ENCODE measurements around the gene KRT83. TPM values are rescaled to one million over a fixed set of nuclear protein-coding genes. Genes with fewer than 3 reads are reported as not detected.

The KRT83 gene
- total RNA-seq, 1 donor from 2014 or later: not detected

DNA sequence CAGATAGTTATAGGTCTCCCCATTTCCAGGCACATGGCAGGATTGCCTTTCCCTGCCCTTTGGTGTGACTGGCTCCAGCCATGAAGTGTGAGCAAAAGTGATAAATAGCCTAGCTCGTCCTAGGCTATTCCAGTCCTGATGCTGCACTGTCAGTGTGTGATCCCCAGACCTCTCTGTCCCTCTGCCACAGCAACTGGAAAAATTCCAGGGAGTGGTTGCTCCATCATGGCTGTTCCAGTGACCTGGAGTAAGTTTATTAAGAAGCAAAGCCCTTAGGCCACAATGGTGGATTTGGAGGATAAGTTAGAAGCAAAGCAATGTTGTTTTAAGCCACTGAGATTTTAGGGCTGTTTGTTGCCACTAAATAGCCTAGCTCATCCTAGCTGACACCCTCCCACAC lies 9.8 kb upstream of the KRT83 start:
- Histone ChIP-seq H3K36me3 (no peaks in the 10 kb centered on the region), H3K27ac (no peak overlapping the region), H3K4me3 (no peak overlapping the region), H3K27me3 (no peaks in the 10 kb centered on the region), H3K4me1 (peaks cover 7% of the 10 kb centered on the region in 2 donors), H3K9me3 (peaks cover 0 to 4% of the 10 kb centered on the region in 2 donors)
- intact Hi-C loops (cut with DNase I): no loop called here
- TF ChIP-seq, protein P1, sequence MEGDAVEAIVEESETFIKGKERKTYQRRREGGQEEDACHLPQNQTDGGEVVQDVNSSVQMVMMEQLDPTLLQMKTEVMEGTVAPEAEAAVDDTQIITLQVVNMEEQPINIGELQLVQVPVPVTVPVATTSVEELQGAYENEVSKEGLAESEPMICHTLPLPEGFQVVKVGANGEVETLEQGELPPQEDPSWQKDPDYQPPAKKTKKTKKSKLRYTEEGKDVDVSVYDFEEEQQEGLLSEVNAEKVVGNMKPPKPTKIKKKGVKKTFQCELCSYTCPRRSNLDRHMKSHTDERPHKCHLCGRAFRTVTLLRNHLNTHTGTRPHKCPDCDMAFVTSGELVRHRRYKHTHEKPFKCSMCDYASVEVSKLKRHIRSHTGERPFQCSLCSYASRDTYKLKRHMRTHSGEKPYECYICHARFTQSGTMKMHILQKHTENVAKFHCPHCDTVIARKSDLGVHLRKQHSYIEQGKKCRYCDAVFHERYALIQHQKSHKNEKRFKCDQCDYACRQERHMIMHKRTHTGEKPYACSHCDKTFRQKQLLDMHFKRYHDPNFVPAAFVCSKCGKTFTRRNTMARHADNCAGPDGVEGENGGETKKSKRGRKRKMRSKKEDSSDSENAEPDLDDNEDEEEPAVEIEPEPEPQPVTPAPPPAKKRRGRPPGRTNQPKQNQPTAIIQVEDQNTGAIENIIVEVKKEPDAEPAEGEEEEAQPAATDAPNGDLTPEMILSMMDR (IDR thresholded peaks at IDR 0.05): no peak
- DNase-seq (ENCODE audit: low spot score in 2 of 2): no peak

DNA sequence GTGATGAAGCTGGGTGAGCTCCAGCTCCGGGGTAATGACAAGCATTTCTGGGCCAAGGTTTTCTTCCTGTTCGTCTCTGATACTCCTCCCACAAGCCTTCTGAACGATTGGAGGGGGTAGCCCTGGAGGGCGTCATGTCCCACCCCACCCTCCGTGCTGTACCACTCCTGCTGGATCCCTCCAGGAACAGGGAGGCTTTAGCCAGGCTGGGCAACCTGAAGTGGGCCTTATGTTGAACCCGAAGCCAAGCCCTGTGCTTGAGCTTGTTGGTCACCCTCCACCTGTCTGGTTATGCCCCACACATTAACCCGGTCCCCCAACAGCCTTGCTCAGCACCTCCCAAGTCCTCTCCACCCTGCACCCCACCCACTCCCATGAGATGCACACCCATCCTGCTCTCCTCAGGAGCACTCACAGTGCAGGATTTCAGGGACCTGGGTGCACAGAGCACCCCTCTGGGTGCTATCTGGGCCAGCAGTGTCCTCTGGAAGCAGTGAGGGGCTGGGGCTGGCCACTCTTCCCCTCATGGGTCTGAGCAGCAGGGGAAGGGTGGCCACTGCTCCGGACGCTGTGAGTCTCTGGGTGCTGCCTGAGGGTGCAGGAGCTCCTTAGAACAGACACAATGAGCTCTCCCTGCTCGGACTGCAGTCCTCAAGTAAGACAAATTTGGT lies 6.8 kb upstream of the KRT83 start:
- no peaks in the 10 kb centered on the region for H3K27me3 ChIP-seq
- H3K4me3 ChIP-seq: no peak overlapping the region
- intact Hi-C loops (cut with DNase I): loop anchor here (1.0 to 5.0 kb wide), 3 partner anchors 47 to 171 kb away; no protein-coding TSS in a partner anchor
- H3K27ac ChIP-seq: no peak overlapping the region
- no peak for DNase-seq (ENCODE audit: low spot score in 2 of 2)
- peaks cover 7% of the 10 kb centered on the region in 2 donors for H3K4me1 ChIP-seq
- TF ChIP-seq, protein P1 (IDR thresholded peaks at IDR 0.05): no peak
- no peaks in the 10 kb centered on the region for H3K36me3 ChIP-seq
- no peaks in the 10 kb centered on the region for H3K9me3 ChIP-seq

DNA sequence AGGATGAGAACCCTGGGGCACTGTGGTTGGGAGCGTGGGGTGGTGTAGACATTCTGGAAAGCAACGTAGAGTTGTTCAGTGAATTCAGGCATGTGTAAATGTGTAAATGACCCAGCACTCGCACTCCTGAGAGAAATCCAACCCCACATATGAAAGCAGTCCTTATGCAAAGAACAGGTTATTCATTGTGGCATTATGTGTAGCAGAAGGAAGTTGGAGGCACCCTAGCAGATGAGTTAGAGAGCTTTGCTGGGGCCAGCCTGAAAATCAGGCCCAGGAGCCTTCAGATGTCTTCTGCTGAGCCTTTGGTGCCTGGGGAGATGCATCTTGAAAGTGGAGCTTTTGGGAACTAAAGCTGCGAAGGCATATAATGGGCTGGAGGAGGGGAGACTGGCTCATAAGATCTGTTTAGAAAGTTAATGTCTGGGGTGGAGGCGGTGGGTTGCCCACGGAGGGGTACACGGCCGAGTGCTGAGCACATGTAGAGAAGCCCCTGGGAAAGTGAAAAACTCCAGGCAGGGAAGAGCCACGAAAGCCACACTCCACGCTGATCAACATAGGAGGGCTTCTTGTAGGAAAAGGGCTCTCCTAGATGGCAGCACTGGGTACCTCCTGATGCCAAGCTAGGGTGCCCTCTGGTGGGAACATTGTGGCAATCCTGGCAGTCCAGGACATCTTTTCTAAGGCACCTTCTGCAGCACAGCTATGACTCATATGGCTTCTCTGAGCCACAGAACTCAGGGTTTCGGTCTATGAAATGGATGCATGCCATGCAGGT lies 6.0 kb upstream of the KRT83 start:
- no peaks in the 10 kb centered on the region for H3K36me3 ChIP-seq
- H3K9me3 ChIP-seq: no peaks in the 10 kb centered on the region
- H3K4me1 ChIP-seq: peaks cover 7% of the 10 kb centered on the region in 2 donors
- TF ChIP-seq, protein P1 (IDR thresholded peaks at IDR 0.05): peak; percentile 76 to 89 (median 89)
- H3K4me3 ChIP-seq: no peak overlapping the region
- peak; percentile 66 to 93 for DNase-seq (ENCODE audit: low spot score in 2 of 2)
- H3K27ac ChIP-seq: peak overlapping the region; percentile 59 to 64
- no peaks in the 10 kb centered on the region for H3K27me3 ChIP-seq
- intact Hi-C loops (cut with DNase I): loop anchor here (1.0 to 5.0 kb wide), 3 partner anchors 46 to 170 kb away; no protein-coding TSS in a partner anchor

DNA sequence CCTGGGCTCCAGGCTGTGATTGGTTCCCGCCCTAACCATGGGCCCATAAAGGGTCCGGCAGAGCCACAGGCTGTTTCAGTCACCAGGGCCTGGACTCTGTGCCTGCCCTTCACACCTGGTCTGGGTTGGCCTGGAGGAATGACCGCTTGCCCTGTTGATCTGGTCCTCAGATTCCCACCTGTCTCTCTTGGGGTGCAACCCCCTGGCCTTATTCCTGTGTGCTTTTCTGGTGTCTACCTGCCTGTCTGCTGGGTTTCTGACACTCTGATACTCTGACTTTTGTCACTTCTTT lies 2.9 kb upstream of the KRT83 start:
- no peak overlapping the region for H3K4me3 ChIP-seq
- TF ChIP-seq, protein P1 (IDR thresholded peaks at IDR 0.05): no peak
- no peak for DNase-seq (ENCODE audit: low spot score in 2 of 2)
- H3K9me3 ChIP-seq: no peaks in the 10 kb centered on the region
- intact Hi-C loops (cut with DNase I): no loop called here
- H3K27me3 ChIP-seq: no peaks in the 10 kb centered on the region
- H3K27ac ChIP-seq: no peak overlapping the region
- no peaks in the 10 kb centered on the region for H3K36me3 ChIP-seq
- H3K4me1 ChIP-seq: peaks cover 7% of the 10 kb centered on the region in 2 donors

DNA sequence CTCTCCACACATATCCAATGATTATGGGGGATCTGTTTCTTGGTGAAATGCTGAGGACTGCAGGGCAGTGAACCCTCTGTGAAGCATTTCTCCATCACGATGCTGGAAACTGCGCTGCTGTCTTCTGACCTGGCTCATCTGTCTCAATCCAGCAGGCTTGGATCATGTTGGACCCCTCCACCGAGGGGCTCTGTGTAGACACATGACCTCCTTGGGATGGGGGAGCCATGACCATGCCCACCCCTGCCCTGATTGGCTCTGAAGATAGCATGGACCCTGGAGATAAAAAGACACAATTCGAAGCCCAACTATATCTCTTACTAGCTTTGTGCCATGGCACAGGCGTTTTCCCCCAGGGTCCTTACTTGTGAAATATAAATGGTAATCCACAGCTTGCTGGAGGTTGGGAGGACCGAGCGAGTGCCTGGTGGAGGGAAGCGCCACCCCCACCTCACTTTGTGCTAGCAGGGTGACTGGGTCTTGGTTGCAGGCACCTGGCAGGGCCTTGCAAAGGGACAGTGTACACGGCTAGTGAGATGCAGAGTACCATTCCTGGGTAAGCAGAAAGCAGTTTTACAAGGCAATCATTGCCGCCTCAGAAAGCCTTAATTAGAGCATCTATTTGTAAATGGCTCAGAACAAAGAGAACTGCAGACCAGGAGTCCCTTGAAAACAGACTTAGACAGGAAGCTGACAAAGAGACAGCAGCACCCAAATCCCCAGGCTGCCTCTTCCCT lies 2.4 kb upstream of the KRT83 start:
- Histone ChIP-seq H3K27ac (no peak overlapping the region), H3K36me3 (no peaks in the 10 kb centered on the region), H3K27me3 (no peaks in the 10 kb centered on the region), H3K4me1 (peaks cover 7% of the 10 kb centered on the region in 2 donors), H3K4me3 (no peak overlapping the region), H3K9me3 (no peaks in the 10 kb centered on the region)
- DNase-seq (ENCODE audit: low spot score in 2 of 2): no peak
- TF ChIP-seq, protein P1 (IDR thresholded peaks at IDR 0.05): no peak
- intact Hi-C loops (cut with DNase I): no loop called here

Measured in ascending aorta (tissue), 2 donors.